ENCODE measurements around the gene DIDO1. TPM values are rescaled to one million over a fixed set of nuclear protein-coding genes. Genes with fewer than 3 reads are reported as not detected.

Gene DIDO1
- polyA plus RNA-seq, 1 of the 3 experiments (the other 2 are of a cell fraction): 14.7 TPM

DNA sequence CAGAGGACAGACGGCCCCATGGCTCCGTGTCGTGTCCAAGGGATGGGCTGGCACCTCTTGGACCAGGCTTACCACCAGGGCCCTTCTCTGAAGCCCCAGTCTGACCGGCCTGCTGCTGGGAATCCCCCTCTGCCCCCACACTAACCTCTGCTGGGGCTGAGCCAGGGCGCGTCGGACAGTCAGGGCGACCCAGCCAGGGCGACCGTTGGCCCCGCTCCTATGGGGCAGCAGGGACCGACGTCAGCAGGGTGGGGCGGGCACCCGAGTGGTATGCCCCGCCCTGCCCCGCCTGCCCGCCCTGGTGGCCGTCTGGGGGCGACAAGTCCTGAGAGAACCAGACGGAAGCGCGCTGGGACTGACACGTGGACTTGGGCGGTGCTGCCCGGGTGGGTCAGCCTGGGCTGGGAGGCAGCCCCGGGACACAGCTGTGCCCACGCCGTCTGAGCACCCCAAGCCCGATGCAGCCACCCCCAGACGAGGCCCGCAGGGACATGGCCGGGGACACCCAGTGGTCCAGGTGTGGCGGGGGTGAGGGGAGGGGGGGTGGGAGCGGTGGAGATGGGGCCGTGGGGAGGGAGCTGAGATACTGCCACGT lies 26.2 kb upstream of the DIDO1 start, which contains the start of gene SLC17A9 (continued):
- TF ChIP-seq CTCF (IDR thresholded peaks at IDR 0.05) (no peak), TAF1 (IDR thresholded peaks at IDR 0.05; ENCODE audit: borderline replicate concordance, low read depth, low read length) (no peak), GATA2 (CRISPR knock-in tag; IDR thresholded peaks at IDR 0.05) (no peak), GABPA (IDR thresholded peaks at IDR 0.05; ENCODE audit: low read depth) (no peak), RFX5 (IDR thresholded peaks at IDR 0.05; ENCODE audit: low read length) (no peak), FOXM1 (IDR thresholded peaks at IDR 0.05; ENCODE audit: low read depth) (no peak), MXI1 (IDR thresholded peaks at IDR 0.05; ENCODE audit: low read depth, low read length) (no peak)
- TF ChIP-seq, protein P1, sequence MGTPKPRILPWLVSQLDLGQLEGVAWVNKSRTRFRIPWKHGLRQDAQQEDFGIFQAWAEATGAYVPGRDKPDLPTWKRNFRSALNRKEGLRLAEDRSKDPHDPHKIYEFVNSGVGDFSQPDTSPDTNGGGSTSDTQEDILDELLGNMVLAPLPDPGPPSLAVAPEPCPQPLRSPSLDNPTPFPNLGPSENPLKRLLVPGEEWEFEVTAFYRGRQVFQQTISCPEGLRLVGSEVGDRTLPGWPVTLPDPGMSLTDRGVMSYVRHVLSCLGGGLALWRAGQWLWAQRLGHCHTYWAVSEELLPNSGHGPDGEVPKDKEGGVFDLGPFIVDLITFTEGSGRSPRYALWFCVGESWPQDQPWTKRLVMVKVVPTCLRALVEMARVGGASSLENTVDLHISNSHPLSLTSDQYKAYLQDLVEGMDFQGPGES (IDR thresholded peaks at IDR 0.05; ENCODE audit: low read depth, low read length): no peak

GRCh38 chr20:62951896-62952372 lies 25.6 kb upstream of the DIDO1 start:
- Histone ChIP-seq H3K36me3 (replicated peaks in 1 of 2; ENCODE audit: control insufficient read depth in 1 of 2, insufficient read depth in 2 of 2, low read length in 1 of 2) (peaks cover 15 to 30% of the 10 kb centered on the region in 2 experiments), H3F3A (replicated peaks; ENCODE audit: insufficient read depth) (no peaks in the 10 kb centered on the region), H3K9me2 (no peaks in the 10 kb centered on the region), H3K9ac (no peak overlapping the region), H3K27ac (ENCODE audit: low read depth in 2 of 2, low read length in 1 of 2) (no peak overlapping the region), H3K27me3 (ENCODE audit: insufficient read depth) (no peaks in the 10 kb centered on the region), H2AFZ (ENCODE audit: low read depth) (no peak overlapping the region), H3K9me3 (no peaks in the 10 kb centered on the region), H3K79me2 (ENCODE audit: insufficient read depth) (no peaks in the 10 kb centered on the region), H4K20me1 (ENCODE audit: insufficient read depth) (no peaks in the 10 kb centered on the region), H3K4me1 (ENCODE audit: control insufficient read depth in 1 of 2, insufficient read depth in 2 of 2, low read depth in 1 of 2, low read length in 1 of 2) (peaks cover 0 to 10% of the 10 kb centered on the region in 2 experiments; a peak in 2 of 4 replicates), H3K4me2 (no peak overlapping the region), H3K4me3 (ENCODE audit: low read depth in 2 of 2, low read length in 1 of 2) (no peak overlapping the region)
- CTCF ChIA-PET: interaction anchor here (1.8 kb wide), 1 partner anchor 20 kb away, joined by 6 read pairs; no protein-coding TSS in a partner anchor
- DNase-seq: no peak
- POLR2A ChIA-PET: no interaction called here
- no peak for TF ChIP-seq TEAD4 (IDR thresholded peaks at IDR 0.05; ENCODE audit: borderline replicate concordance, insufficient read depth)
- TF ChIP-seq GATA2 (CRISPR knock-in tag; IDR thresholded peaks at IDR 0.05): no peak
- TF ChIP-seq, protein P1 (IDR thresholded peaks at IDR 0.05; ENCODE audit: low read depth, low read length): no peak
- TF ChIP-seq MEF2A (IDR thresholded peaks at IDR 0.05; ENCODE audit: borderline replicate concordance, low read depth): no peak
- no peak for TF ChIP-seq NRF1 (IDR thresholded peaks at IDR 0.05; ENCODE audit: low read depth, low read length)
- no peak for TF ChIP-seq RAD21 (IDR thresholded peaks at IDR 0.05; ENCODE audit: low read length)
- TF ChIP-seq FOXJ3 (CRISPR knock-in tag; IDR thresholded peaks at IDR 0.05): no peak
- no peak for TF ChIP-seq MXI1 (IDR thresholded peaks at IDR 0.05; ENCODE audit: low read depth, low read length)
- TF ChIP-seq ELF1 (IDR thresholded peaks at IDR 0.05): no peak
- no peak for TF ChIP-seq RFX5 (IDR thresholded peaks at IDR 0.05; ENCODE audit: low read length)
- TF ChIP-seq USF2 (IDR thresholded peaks at IDR 0.05; ENCODE audit: borderline replicate concordance, low read depth, low read length): no peak
- TF ChIP-seq, protein P2, sequence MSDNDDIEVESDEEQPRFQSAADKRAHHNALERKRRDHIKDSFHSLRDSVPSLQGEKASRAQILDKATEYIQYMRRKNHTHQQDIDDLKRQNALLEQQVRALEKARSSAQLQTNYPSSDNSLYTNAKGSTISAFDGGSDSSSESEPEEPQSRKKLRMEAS (IDR thresholded peaks at IDR 0.05; ENCODE audit: low read depth): no peak
- TF ChIP-seq PBX3 (IDR thresholded peaks at IDR 0.05): no peak
- no peak for TF ChIP-seq NFIC (IDR thresholded peaks at IDR 0.05; ENCODE audit: borderline replicate concordance)
- no peak for TF ChIP-seq TAF1 (IDR thresholded peaks at IDR 0.05; ENCODE audit: borderline replicate concordance, low read depth, low read length)
- no peak for TF ChIP-seq CTCF (IDR thresholded peaks at IDR 0.05)
- TF ChIP-seq SIN3A (IDR thresholded peaks at IDR 0.05; ENCODE audit: borderline replicate concordance, low read depth, low read length): no peak
- 89% methylated on average over 3 of the region's 8 CpGs for WGBS (ENCODE audit: low lambda C conversion rate)
